GM21423 (cell line): Measurements from ENCODE around the gene PLPP6.
A peak's percentile ranks its signal among the peaks of the same experiment; 100 is the strongest.

Source experiments
- ATAC-seq: cut with Tn5 transposase; IDR thresholded peaks from one replicate; pipeline ENCODE4 v1.9.1; 2021; ENCODE audit warnings: mild to moderate bottlenecking, moderate library complexity; ENCODE audit not compliant: unreplicated experiment

The PLPP6 gene

DNA sequence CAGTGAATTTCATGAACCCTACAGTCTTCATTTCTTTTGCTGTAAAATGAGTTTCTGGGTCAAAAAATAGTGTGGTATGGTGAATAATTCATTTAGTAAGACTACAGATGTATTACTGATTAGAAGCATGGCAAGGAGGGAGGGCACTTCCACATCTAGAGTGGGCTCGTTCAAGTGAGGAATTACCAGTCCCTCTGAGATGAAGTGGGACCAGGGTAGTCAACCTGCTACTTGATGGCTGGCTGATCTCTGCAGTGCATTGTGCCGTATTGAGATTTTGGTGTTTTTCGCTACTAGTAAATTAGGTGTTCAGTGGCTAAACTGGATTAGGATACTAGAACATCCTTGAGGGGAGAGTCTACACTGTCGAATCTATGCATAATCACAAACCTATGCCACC, 28.1 kb downstream of the PLPP6 start:
- peak; percentile 47 for ATAC-seq

GRCh38 chr9:4691795-4692194, 29.7 kb downstream of the PLPP6 start:
- ATAC-seq: no peak

- ATAC-seq: no peak
Observed at GRCh38 chr9:4700091-4700490, 38.0 kb downstream of the PLPP6 start.

GRCh38 chr9:4700932-4701331, 38.8 kb downstream of the PLPP6 start:
- ATAC-seq: no peak

- no peak for ATAC-seq
Observed at GRCh38 chr9:4701526-4701925, 39.4 kb downstream of the PLPP6 start.

GRCh38 chr9:4704129-4704528, 42.0 kb downstream of the PLPP6 start:
- no peak for ATAC-seq

GRCh38 chr9:4706021-4706420, 43.9 kb downstream of the PLPP6 start:
- no peak for ATAC-seq

DNA sequence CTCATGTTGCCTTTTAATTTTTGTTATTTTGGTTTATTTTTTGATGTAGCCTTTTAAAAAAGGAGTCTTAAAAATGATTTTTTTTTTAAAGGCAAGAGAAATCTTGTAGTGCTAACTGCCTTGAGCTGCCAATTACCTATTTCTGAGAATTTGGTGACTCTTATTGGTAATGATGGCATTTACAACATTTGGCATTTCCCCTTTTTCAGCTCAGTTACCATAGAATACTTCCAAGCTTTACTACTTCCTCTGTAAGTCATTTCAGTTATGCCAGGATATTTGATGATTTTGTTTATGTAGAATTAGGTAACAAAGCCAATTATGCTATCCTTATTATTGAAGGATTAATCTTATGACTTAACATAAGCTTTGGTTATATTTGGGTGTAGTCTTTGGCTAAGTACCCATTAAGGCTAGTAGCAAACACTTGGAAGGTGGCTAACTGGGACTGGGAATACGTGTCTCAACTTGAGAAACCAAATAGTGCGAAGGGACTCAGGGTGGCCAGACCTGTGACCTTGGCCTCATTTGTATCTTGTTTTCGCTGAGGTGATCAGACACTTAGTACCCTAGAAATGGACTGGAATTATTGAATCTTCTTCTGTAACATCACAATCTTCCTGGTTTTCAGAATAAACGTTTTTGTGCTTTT, 45.0 kb downstream of the PLPP6 start:
- ATAC-seq: no peak

DNA sequence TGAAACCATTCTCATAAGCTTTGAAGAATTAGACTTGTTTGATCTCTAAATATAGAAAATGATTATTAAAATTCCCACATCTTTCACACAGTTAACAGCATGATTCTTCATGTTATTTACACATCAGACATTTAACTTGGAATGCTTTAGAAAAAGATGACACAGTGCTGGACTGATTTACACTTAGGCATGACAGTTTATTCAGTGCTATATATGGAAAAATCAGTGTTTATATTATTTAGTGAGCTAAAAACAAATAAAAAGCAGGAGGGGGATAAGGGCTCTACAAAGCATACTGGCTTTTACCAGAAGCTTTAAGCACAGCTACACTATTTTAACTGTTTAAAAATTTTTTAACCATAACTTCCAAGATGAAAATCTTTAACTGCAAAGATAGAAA, 47.3 kb downstream of the PLPP6 start:
- no peak for ATAC-seq

- no peak for ATAC-seq
Observed at GRCh38 chr9:4713849-4714248, 51.8 kb downstream of the PLPP6 start.

DNA sequence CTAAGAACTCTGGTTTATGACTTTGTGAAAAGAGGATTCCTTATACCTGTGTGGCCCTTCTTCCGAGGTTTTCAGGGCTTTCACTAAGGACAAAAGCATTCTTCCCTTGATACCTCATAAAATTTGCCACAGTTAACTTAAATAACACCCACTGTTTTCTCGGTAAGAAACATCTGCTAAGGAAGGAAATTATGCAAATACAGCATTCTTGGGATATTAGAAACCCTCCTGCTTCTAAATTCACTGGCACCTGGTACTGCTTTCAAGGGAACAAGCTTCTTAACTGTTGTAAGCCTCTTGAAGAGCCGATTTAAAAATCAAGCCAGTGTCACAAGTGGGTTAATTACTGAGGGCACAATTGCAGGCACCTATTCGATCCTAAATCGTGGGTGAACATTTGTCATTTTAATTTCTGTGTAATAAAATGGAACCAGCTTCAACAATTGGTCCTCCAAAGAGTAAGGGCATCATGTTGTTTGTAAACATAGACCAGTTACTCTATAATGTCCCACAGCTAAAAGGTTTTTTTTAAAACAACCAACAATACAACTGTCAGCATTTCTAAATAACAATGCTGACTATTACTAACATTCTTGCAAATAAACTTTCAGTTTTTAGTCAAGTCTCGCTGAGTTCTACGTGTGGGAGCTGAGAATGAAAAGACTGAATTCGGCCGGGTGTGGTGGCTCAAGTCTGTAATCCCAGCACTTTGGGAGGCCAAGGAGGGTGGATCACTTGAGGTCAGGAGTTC, 52.3 kb downstream of the PLPP6 start:
- no peak for ATAC-seq
